ENCODE measurements around the gene HNRNPAB.

HNRNPAB gene

GRCh38 chr5:178215280-178216002 is 11.1 kb downstream of the HNRNPAB start:
- in situ Hi-C loops (cut with MboI; ENCODE audit: low sequenced_read_pairs, unreplicated experiment) = no loop called here
- TF ChIP-seq, protein P1, sequence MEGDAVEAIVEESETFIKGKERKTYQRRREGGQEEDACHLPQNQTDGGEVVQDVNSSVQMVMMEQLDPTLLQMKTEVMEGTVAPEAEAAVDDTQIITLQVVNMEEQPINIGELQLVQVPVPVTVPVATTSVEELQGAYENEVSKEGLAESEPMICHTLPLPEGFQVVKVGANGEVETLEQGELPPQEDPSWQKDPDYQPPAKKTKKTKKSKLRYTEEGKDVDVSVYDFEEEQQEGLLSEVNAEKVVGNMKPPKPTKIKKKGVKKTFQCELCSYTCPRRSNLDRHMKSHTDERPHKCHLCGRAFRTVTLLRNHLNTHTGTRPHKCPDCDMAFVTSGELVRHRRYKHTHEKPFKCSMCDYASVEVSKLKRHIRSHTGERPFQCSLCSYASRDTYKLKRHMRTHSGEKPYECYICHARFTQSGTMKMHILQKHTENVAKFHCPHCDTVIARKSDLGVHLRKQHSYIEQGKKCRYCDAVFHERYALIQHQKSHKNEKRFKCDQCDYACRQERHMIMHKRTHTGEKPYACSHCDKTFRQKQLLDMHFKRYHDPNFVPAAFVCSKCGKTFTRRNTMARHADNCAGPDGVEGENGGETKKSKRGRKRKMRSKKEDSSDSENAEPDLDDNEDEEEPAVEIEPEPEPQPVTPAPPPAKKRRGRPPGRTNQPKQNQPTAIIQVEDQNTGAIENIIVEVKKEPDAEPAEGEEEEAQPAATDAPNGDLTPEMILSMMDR (IDR thresholded peaks at IDR 0.05; ENCODE audit: borderline replicate concordance, control extremely low read depth, extremely low read depth, insufficient read depth, missing control alignments) = no peak
- no peak for DNase-seq (ENCODE audit: low spot score)

GRCh38 chr5:178216088-178216534 is 11.8 kb downstream of the HNRNPAB start:
- TF ChIP-seq, protein P1 (IDR thresholded peaks at IDR 0.05; ENCODE audit: borderline replicate concordance, control extremely low read depth, extremely low read depth, insufficient read depth, missing control alignments) = no peak
- no peak for DNase-seq (ENCODE audit: low spot score)
- in situ Hi-C loops (cut with MboI; ENCODE audit: low sequenced_read_pairs, unreplicated experiment) = no loop called here

DNA sequence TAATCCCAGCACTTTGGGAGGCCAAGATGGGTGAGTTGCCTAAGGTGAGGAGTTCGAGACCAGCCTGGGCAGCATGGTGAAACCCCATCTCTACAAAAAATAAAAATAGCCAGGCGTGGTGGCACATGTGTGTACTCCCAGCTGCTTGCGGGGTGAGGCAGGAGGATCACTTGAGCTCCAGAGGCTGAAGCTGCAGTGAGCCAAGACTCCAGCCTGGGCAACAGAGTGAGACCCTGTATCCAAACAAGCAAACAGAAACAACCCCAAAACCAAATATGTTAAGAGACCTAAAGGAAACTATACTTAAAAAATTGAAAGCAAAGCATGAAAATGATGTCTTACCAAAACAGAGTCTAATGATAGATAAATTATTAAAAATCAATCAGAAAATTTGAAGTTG is 12.4 kb downstream of the HNRNPAB start:
- no peak for DNase-seq (ENCODE audit: low spot score)
- TF ChIP-seq, protein P1 (IDR thresholded peaks at IDR 0.05; ENCODE audit: borderline replicate concordance, control extremely low read depth, extremely low read depth, insufficient read depth, missing control alignments) = no peak
- in situ Hi-C loops (cut with MboI; ENCODE audit: low sequenced_read_pairs, unreplicated experiment) = no loop called here

DNA sequence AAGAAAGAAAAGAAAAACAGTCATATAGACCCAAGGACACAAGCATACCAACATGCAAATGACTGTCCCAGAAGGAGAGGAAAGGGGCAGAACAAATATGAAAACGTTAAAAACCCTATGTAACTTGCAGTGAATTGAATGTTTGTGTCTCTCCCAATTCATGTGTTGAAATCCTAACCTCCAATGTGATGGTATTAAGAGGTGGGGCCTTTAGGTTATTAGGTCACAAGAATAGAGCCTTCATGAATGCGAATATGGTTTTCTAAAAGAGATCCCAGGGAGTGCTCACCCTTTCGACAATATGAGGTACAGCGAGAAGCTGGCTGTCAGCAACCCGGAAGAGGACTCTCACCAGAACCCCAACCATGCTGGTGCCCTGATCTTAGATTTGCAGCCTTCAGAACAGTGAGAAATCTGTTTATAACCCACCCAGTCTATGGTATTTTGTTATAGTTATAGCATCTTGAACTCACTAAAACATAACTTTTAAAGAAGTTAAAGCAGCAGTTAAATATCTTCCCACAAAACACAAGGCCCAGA is 14.0 kb downstream of the HNRNPAB start:
- TF ChIP-seq, protein P1 (IDR thresholded peaks at IDR 0.05; ENCODE audit: borderline replicate concordance, control extremely low read depth, extremely low read depth, insufficient read depth, missing control alignments) = no peak
- DNase-seq (ENCODE audit: low spot score) = no peak
- in situ Hi-C loops (cut with MboI; ENCODE audit: low sequenced_read_pairs, unreplicated experiment) = no loop called here

GRCh38 chr5:178218827-178219226 is 14.5 kb downstream of the HNRNPAB start:
- no peak for DNase-seq (ENCODE audit: low spot score)
- in situ Hi-C loops (cut with MboI; ENCODE audit: low sequenced_read_pairs, unreplicated experiment) = no loop called here
- TF ChIP-seq, protein P1 (IDR thresholded peaks at IDR 0.05; ENCODE audit: borderline replicate concordance, control extremely low read depth, extremely low read depth, insufficient read depth, missing control alignments) = no peak

DNA sequence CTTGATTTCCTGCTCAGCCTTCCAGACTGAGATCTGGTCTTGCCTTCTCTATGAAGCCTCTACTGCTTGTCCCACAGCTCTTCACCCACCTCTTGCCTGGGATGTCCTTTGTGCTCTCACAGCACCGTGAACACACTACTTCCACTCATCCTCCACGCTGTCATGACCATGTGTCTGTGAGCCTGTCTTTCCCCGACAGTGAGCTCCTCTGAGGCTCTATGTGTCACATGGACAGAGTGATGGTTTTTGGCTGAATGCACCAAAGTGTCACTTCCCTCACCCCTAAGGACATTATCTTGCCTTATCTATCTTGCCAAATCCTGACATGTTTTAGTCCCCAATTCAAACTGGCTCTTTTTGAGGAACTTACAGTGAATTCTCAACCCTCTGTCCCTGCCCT is 16.9 kb downstream of the HNRNPAB start:
- TF ChIP-seq, protein P1 (IDR thresholded peaks at IDR 0.05; ENCODE audit: borderline replicate concordance, control extremely low read depth, extremely low read depth, insufficient read depth, missing control alignments) = no peak
- no peak for DNase-seq (ENCODE audit: low spot score)
- in situ Hi-C loops (cut with MboI; ENCODE audit: low sequenced_read_pairs, unreplicated experiment) = no loop called here

Data from GM13976 (cell line).